ENCODE data around the gene PHF14.
A peak's percentile ranks its signal among the peaks of the same experiment; 100 is the strongest.

Gene PHF14

GRCh38 chr7:10973942-10974911 lies 555 bp downstream of the PHF14 start:
- TF ChIP-seq GATA3 (IDR thresholded peaks at IDR 0.05; ENCODE audit: low read depth, low read length) (no peak), GATA2 (IDR thresholded peaks at IDR 0.05; ENCODE audit: low read depth, low read length) (no peak)

- TF ChIP-seq GATA3 (IDR thresholded peaks at IDR 0.05; ENCODE audit: low read depth, low read length) = no peak
- no peak for TF ChIP-seq GATA2 (IDR thresholded peaks at IDR 0.05; ENCODE audit: low read depth, low read length)
Observed at GRCh38 chr7:10977113-10977512, 3.4 kb downstream of the PHF14 start.

GRCh38 chr7:10981317-10981716 lies 7.6 kb downstream of the PHF14 start:
- no peak for TF ChIP-seq GATA3 (IDR thresholded peaks at IDR 0.05; ENCODE audit: low read depth, low read length)
- no peak for TF ChIP-seq GATA2 (IDR thresholded peaks at IDR 0.05; ENCODE audit: low read depth, low read length)

- TF ChIP-seq GATA3 (IDR thresholded peaks at IDR 0.05; ENCODE audit: low read depth, low read length) = no peak
Observed at GRCh38 chr7:10998996-10999757, 25.5 kb downstream of the PHF14 start.

- TF ChIP-seq GATA3 (IDR thresholded peaks at IDR 0.05; ENCODE audit: low read depth, low read length) (no peak), GATA2 (IDR thresholded peaks at IDR 0.05; ENCODE audit: low read depth, low read length) (no peak)
Observed at GRCh38 chr7:11005202-11005601, 31.5 kb downstream of the PHF14 start.

GRCh38 chr7:11006291-11006690 lies 32.6 kb downstream of the PHF14 start:
- TF ChIP-seq GATA2 (IDR thresholded peaks at IDR 0.05; ENCODE audit: low read depth, low read length) = no peak
- no peak for TF ChIP-seq GATA3 (IDR thresholded peaks at IDR 0.05; ENCODE audit: low read depth, low read length)

- TF ChIP-seq GATA3 (IDR thresholded peaks at IDR 0.05; ENCODE audit: low read depth, low read length) (no peak), GATA2 (IDR thresholded peaks at IDR 0.05; ENCODE audit: low read depth, low read length) (no peak)
Observed at GRCh38 chr7:11009631-11010030, 36.0 kb downstream of the PHF14 start.

GRCh38 chr7:11021468-11021867 lies 47.8 kb downstream of the PHF14 start:
- TF ChIP-seq GATA3 (IDR thresholded peaks at IDR 0.05; ENCODE audit: low read depth, low read length) = peak; percentile 74
- TF ChIP-seq GATA2 (IDR thresholded peaks at IDR 0.05; ENCODE audit: low read depth, low read length) = 0 out of 2 replicates have a peak, but pooled peaks have one; percentile 10

- TF ChIP-seq GATA3 (IDR thresholded peaks at IDR 0.05; ENCODE audit: low read depth, low read length) (peak; percentile 84), GATA2 (IDR thresholded peaks at IDR 0.05; ENCODE audit: low read depth, low read length) (peak; percentile 69)
Observed at GRCh38 chr7:11026452-11027359, 53.0 kb downstream of the PHF14 start.

- no peak for TF ChIP-seq GATA3 (IDR thresholded peaks at IDR 0.05; ENCODE audit: low read depth, low read length)
- no peak for TF ChIP-seq GATA2 (IDR thresholded peaks at IDR 0.05; ENCODE audit: low read depth, low read length)
Observed at GRCh38 chr7:11035661-11036060, 62.0 kb downstream of the PHF14 start.

- TF ChIP-seq GATA3 (IDR thresholded peaks at IDR 0.05; ENCODE audit: low read depth, low read length) (no peak), GATA2 (IDR thresholded peaks at IDR 0.05; ENCODE audit: low read depth, low read length) (no peak)
Observed at GRCh38 chr7:11039974-11040373, 66.3 kb downstream of the PHF14 start.

GRCh38 chr7:11054033-11054432 lies 80.4 kb downstream of the PHF14 start:
- TF ChIP-seq GATA3 (IDR thresholded peaks at IDR 0.05; ENCODE audit: low read depth, low read length) = no peak
- TF ChIP-seq GATA2 (IDR thresholded peaks at IDR 0.05; ENCODE audit: low read depth, low read length) = no peak

GRCh38 chr7:11060893-11061292 lies 87.2 kb downstream of the PHF14 start:
- TF ChIP-seq GATA3 (IDR thresholded peaks at IDR 0.05; ENCODE audit: low read depth, low read length) (no peak), GATA2 (IDR thresholded peaks at IDR 0.05; ENCODE audit: low read depth, low read length) (no peak)

GRCh38 chr7:11062110-11062509 lies 88.4 kb downstream of the PHF14 start:
- TF ChIP-seq GATA2 (IDR thresholded peaks at IDR 0.05; ENCODE audit: low read depth, low read length) = no peak
- TF ChIP-seq GATA3 (IDR thresholded peaks at IDR 0.05; ENCODE audit: low read depth, low read length) = no peak
